Skeletal muscle tissue (tissue), 4 donors: ENCODE results near the gene PRSS35. TPM values are rescaled to one million over a fixed set of nuclear protein-coding genes. Genes with fewer than 3 reads are reported as not detected.
"Not testable (repeated sequence)": the region's sequence is repeated elsewhere in the genome, so short reads cannot be mapped to it uniquely, and the experiment has no call there.

Experiments used
- H3K27ac ChIP-seq: one replicate; pipeline ENCODE4 v1.7.0; 2013; ENCODE audit warnings: mild to moderate bottlenecking, low read depth, low read length, inconsistent platforms
- H3K27me3 ChIP-seq, 3 donors: one replicate each; pipeline ENCODE4 v1.7.0; 2013; ENCODE audit warnings: low read length in 3 of 3; ENCODE audit not compliant: control insufficient read depth in 3 of 3, insufficient read depth in 3 of 3
- H3K36me3 ChIP-seq, 3 donors: one replicate each; pipeline ENCODE4 v1.7.0; 2013; ENCODE audit warnings: low read length in 3 of 3; ENCODE audit not compliant: control insufficient read depth in 3 of 3, insufficient read depth in 3 of 3
- H3K4me1 ChIP-seq, 3 donors: one replicate each; pipeline ENCODE4 v1.7.0; 2013; ENCODE audit warnings: low read length in 3 of 3, mild to moderate bottlenecking in 3 of 3; ENCODE audit not compliant: control insufficient read depth in 3 of 3, insufficient read depth in 3 of 3
- H3K4me3 ChIP-seq, 3 donors: one replicate each; pipeline ENCODE4 v1.7.0; 2013; ENCODE audit warnings: low read length in 3 of 3
- H3K9ac ChIP-seq, 3 donors: one replicate each; pipeline ENCODE4 v1.7.0; 2013; ENCODE audit warnings: low read length in 3 of 3, mild to moderate bottlenecking in 3 of 3, moderate library complexity in 2 of 3, low read depth in 1 of 3
- H3K9me3 ChIP-seq, 3 donors: one replicate each; pipeline ENCODE4 v1.7.0; 2013; ENCODE audit warnings: low read length in 3 of 3; ENCODE audit not compliant: control insufficient read depth in 3 of 3
- total RNA-seq: library from RNA; depleted of rRNA; stranded (reverse); fragments of >200 nt; gene quantifications from one replicate; pipeline ENCODE4 v1.2.3, GENCODE V29; 2014
- donor health status: Osteomylitis.

PRSS35 gene
- total RNA-seq, 1 donor from 2014 or later = 29.7 TPM

DNA sequence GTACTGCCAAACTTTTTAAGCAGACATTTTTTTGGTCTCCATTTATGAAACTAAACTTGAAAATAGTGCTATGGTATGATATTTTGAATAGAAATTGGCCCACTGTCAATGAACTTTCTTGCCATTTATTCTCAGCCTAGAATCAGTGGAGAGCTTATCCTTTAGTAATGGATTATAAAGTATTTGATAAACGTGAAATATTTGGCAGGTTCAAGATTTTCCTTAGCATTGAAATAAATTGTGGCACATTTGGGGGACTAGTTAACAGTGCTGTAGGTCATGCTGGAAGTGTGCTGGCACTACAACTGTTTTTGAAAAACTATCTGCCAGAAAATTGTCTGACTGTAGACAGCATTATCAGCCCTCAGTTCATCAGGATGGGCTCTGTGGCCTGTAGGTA lies 2.1 kb downstream of the PRSS35 start:
- Histone ChIP-seq H3K27ac (no peak overlapping the region), H3K4me3 (no peak overlapping the region), H3K36me3 (no peaks in the 10 kb centered on the region), H3K27me3 (no peaks in the 10 kb centered on the region), H3K4me1 (peaks cover 4 to 15% (median 6%) of the 10 kb centered on the region in 3 donors), H3K9me3 (no peaks in the 10 kb centered on the region), H3K9ac (no peak overlapping the region)

- Histone ChIP-seq H3K27me3 (no peaks in the 10 kb centered on the region), H3K4me1 (peaks cover 4 to 15% (median 6%) of the 10 kb centered on the region in 3 donors), H3K36me3 (no peaks in the 10 kb centered on the region), H3K9me3 (no peaks in the 10 kb centered on the region), H3K4me3 (no peak overlapping the region), H3K27ac (no peak overlapping the region), H3K9ac (no peak overlapping the region)
Measured at GRCh38 chr6:83514866-83515466, 2.6 kb downstream of the PRSS35 start.

- H3K9ac ChIP-seq = no peak overlapping the region
- no peaks in the 10 kb centered on the region for H3K9me3 ChIP-seq
- H3K27ac ChIP-seq = no peak overlapping the region
- no peak overlapping the region for H3K4me3 ChIP-seq
- H3K4me1 ChIP-seq = peaks cover 0 to 11% (median 4%) of the 10 kb centered on the region in 3 donors
- H3K27me3 ChIP-seq = no peaks in the 10 kb centered on the region
- no peaks in the 10 kb centered on the region for H3K36me3 ChIP-seq
Measured at GRCh38 chr6:83517500-83517899, 5.2 kb downstream of the PRSS35 start.

GRCh38 chr6:83518816-83519480 lies 6.6 kb downstream of the PRSS35 start:
- Histone ChIP-seq H3K4me3 (no peak overlapping the region), H3K27me3 (no peaks in the 10 kb centered on the region), H3K9ac (no peak overlapping the region), H3K27ac (no peak overlapping the region), H3K4me1 (peaks cover 0 to 11% (median 4%) of the 10 kb centered on the region in 3 donors), H3K9me3 (no peaks in the 10 kb centered on the region), H3K36me3 (no peaks in the 10 kb centered on the region)

- H3K9ac ChIP-seq = no peak overlapping the region
- no peaks in the 10 kb centered on the region for H3K27me3 ChIP-seq
- no peaks in the 10 kb centered on the region for H3K9me3 ChIP-seq
- H3K4me3 ChIP-seq = no peak overlapping the region
- no peaks in the 10 kb centered on the region for H3K4me1 ChIP-seq
- H3K36me3 ChIP-seq = no peaks in the 10 kb centered on the region
- H3K27ac ChIP-seq = no peak overlapping the region
Measured at GRCh38 chr6:83536034-83536646, 23.8 kb downstream of the PRSS35 start.

DNA sequence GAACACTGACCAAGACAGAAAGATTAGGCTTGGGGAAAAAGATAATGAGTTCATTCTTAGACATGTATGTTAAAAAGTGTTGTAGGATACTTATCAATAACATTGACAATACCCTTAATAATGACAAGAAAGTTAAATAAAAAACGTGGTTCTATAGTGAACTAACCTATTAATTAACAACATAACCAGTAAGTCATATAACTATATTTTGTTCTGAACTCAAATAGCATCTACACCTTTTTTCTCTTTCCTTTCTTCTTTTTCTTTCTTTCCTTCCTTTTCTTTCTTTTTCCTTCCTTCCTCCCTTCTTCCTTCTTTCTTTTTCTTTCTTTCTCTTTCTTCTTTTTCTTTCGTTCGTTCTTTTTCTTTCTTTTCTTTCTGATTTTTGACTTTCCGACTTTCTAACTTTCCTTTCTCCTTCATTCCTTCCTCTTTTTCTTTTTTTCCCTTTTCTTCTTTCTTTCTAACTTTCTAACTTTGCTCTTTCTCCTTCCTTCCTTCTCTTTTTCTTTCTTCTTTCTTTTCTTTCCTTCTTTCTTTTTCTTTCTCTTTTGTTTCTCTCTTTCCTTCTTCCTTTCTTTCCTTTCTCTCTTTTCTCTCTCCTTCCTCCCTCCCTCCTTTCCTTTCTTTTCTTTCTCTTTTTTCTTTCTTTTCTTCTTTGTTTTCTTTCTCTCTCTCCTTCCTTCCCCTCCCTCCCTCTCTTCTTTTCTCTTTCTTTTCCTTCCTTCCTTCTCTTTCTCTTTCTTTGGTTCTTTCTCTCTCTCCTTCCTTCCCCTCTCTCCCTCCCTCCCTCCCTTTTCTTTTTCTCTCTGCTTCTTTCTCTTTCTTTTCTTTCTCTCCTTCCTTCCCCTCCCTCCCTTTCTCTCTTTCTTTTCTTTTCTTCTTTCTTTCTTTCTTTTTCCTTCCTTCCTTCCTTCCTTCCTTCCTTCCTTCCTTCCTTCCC lies 24.6 kb downstream of the PRSS35 start:
- H3K4me3 ChIP-seq = no peak overlapping the region
- H3K9me3 ChIP-seq = no peaks in the 10 kb centered on the region
- no peaks in the 10 kb centered on the region for H3K27me3 ChIP-seq
- H3K9ac ChIP-seq = no peak overlapping the region
- no peak overlapping the region for H3K27ac ChIP-seq
- H3K36me3 ChIP-seq = no peaks in the 10 kb centered on the region
- H3K4me1 ChIP-seq = no peaks in the 10 kb centered on the region

- H3K27ac ChIP-seq = no peak overlapping the region
- no peak overlapping the region for H3K9ac ChIP-seq
- no peaks in the 10 kb centered on the region for H3K27me3 ChIP-seq
- no peaks in the 10 kb centered on the region for H3K36me3 ChIP-seq
- no peaks in the 10 kb centered on the region for H3K4me1 ChIP-seq
- no peak overlapping the region for H3K4me3 ChIP-seq
- no peaks in the 10 kb centered on the region for H3K9me3 ChIP-seq
Measured at GRCh38 chr6:83539678-83540077, 27.3 kb downstream of the PRSS35 start.

DNA sequence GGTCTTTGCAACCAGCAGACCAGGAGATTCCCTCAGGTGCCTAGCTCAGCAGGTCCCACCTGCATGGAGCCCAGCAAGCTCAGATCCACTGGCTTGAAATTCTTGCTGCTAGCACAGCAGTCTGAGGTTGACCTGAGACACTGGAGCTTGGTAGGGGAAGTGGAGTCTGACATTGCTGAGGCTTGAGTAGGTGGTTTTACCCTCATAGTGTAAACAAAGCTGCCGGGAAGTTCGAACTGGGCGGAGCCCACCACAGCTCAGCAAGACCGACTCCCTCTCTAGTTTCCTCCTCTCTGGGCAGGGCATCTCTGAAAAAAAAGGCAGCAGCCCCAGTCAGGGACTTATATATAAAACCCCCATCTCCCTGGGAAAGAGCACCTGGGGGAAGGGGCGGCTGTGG lies 34.3 kb downstream of the PRSS35 start:
- H3K4me1 ChIP-seq = no peaks in the 10 kb centered on the region
- H3K27ac ChIP-seq = no peak overlapping the region
- H3K9me3 ChIP-seq = no peaks in the 10 kb centered on the region
- peaks cover 0 to 2% (median 0%) of the 10 kb centered on the region in 3 donors for H3K27me3 ChIP-seq
- H3K36me3 ChIP-seq = no peaks in the 10 kb centered on the region
- H3K4me3 ChIP-seq = no peak overlapping the region
- no peak overlapping the region for H3K9ac ChIP-seq

GRCh38 chr6:83550482-83550881 lies 38.1 kb downstream of the PRSS35 start:
- H3K27ac ChIP-seq, H3K36me3 ChIP-seq, H3K9ac ChIP-seq, H3K4me1 ChIP-seq, H3K4me3 ChIP-seq, H3K9me3 ChIP-seq, H3K27me3 ChIP-seq: not testable (repeated sequence)
